RWPE2 (cell line): ENCODE results near the gene EFNA2.

ENCODE experiments used
- ATAC-seq: fragments of 200-7000 bp; cut with Tn5 transposase; 3 replicates; pipeline ENCODE4 v1.9.1; 2021; ENCODE audit warnings: low read depth
- DNase-seq: peaks from one replicate; pipeline ENCODE4 v3.0.0-alpha.2; 2020; ENCODE audit warnings: low spot score
- H3K27ac ChIP-seq: fragments of 450-650 bp; 2 replicates; pipeline ENCODE4 v1.5.1; 2017; ENCODE audit warnings: mild to moderate bottlenecking; ENCODE audit not compliant: poor library complexity, severe bottlenecking
- H3K27me3 ChIP-seq: fragments of 250-450 bp; sonication (Bioruptor Pico); 2 replicates; pipeline ENCODE4 v1.5.1; 2021; ENCODE audit warnings: mild to moderate bottlenecking, moderate library complexity; ENCODE audit not compliant: insufficient read depth, poor library complexity, severe bottlenecking
- H3K36me3 ChIP-seq: fragments of 250-450 bp; sonication (Bioruptor Pico); 2 replicates; pipeline ENCODE4 v1.5.1; 2020; ENCODE audit warnings: low read depth, mild to moderate bottlenecking, moderate library complexity
- H3K4me1 ChIP-seq: fragments of 250-450 bp; sonication (Bioruptor Pico); 2 replicates; pipeline ENCODE4 v1.5.1; 2021; ENCODE audit warnings: mild to moderate bottlenecking, moderate library complexity; ENCODE audit not compliant: insufficient read depth, poor library complexity, severe bottlenecking
- H3K4me3 ChIP-seq: fragments of 250-450 bp; sonication (Bioruptor Pico); 2 replicates; pipeline ENCODE4 v1.5.1; 2021; ENCODE audit warnings: mild to moderate bottlenecking, moderate library complexity; ENCODE audit not compliant: severe bottlenecking
- H3K9me3 ChIP-seq: fragments of 250-450 bp; sonication (Bioruptor Pico); 2 replicates; pipeline ENCODE4 v1.5.1; 2021; ENCODE audit warnings: mild to moderate bottlenecking, moderate library complexity; ENCODE audit not compliant: severe bottlenecking
- TF ChIP-seq, protein P1 (sequence below): fragments of 450-650 bp; IDR thresholded peaks from one replicate; pipeline ENCODE4 v1.5.1; 2017; ENCODE audit warnings: mild to moderate bottlenecking, moderate library complexity; ENCODE audit not compliant: poor library complexity, severe bottlenecking

EFNA2 gene

DNA sequence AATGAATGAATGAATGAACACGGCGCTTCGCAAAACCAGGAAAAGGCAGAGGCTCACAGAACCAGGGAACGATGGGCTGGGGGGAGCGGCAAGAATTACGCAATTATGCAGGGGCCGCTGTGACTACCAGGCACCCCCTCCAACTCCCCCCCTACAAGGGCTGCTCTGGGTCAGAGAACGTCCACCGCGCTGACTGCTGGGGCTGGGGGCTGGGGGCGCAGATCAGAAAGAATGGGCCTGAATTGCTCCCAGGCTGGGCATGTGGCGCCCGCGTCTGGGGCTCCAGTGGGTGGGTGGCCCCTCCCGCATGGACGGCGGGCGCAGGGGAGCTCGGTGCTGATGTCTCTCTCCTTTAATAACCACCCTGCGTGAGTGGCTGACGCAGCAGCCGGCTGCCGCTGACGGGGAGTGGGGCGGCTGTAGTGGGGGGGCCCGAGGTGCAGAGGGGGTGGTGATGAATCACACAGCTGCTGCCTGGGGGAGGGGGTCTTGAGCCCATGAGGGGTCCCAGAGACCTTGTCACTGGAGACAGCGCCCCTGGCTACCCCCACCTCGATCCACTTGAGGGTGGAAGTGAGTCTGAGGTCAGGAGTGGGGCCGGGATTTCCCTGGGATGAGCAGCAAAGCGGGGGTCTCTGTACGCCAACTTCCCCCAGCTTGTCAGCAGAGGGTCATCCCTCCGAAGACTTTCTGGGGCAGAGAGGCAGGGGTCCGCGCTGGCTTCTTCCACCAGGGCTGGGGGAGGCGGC, 18.0 kb upstream of the EFNA2 start:
- ATAC-seq (no peak), DNase-seq (no peak)
- TF ChIP-seq, protein P1, sequence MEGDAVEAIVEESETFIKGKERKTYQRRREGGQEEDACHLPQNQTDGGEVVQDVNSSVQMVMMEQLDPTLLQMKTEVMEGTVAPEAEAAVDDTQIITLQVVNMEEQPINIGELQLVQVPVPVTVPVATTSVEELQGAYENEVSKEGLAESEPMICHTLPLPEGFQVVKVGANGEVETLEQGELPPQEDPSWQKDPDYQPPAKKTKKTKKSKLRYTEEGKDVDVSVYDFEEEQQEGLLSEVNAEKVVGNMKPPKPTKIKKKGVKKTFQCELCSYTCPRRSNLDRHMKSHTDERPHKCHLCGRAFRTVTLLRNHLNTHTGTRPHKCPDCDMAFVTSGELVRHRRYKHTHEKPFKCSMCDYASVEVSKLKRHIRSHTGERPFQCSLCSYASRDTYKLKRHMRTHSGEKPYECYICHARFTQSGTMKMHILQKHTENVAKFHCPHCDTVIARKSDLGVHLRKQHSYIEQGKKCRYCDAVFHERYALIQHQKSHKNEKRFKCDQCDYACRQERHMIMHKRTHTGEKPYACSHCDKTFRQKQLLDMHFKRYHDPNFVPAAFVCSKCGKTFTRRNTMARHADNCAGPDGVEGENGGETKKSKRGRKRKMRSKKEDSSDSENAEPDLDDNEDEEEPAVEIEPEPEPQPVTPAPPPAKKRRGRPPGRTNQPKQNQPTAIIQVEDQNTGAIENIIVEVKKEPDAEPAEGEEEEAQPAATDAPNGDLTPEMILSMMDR, result no peak
- Histone ChIP-seq H3K36me3 (peaks cover 28% of the 10 kb centered on the region), H3K4me1 (peaks cover 7% of the 10 kb centered on the region), H3K27ac (peak overlapping the region; percentile 97), H3K9me3 (no peaks in the 10 kb centered on the region), H3K4me3 (peak overlapping the region; percentile 33), H3K27me3 (no peaks in the 10 kb centered on the region)

DNA sequence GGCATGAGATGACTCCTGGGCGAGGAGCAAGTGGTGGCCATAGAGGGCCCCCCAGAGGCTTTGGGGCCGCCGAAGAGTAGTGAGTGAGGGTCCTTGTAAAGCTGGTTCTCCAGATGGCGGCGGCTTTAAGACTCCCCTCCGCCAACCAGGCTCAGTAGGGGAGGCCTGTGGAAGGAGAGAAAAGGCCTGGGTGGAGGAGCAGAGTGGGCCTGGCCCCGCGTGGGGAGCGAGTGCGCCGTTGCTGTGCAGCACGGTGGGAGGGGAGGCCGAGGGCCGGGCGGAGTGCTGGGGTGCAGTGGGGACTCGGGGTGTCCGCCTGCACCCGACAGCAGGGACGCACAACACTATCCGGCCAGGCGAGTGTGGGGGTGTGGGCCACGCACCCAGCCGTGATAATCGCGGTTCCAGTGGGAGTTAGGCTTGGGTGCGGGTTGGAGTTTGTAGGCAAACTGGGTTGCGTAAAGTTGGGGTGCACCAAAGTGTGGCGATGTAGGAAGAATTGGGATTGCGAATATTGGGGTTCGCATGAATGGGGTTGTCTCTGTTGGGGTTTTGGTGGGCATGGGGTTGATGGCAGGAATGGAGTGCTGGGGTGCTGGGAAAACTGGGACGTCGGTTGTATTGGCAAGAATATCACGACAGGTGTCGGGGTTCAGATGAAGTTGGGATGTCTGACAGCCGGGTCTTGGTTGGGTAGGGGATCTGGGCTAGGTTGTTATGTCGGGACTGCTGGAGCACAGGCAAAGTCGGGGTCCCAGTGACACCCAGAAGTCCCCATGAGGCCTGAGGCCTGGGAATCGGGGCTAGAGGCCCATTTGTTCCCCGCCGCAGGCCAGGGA, 17.2 kb upstream of the EFNA2 start:
- Histone ChIP-seq H3K27me3 (no peaks in the 10 kb centered on the region), H3K36me3 (peaks cover 36% of the 10 kb centered on the region), H3K27ac (peak overlapping the region; percentile 97), H3K4me3 (no peak overlapping the region), H3K4me1 (peaks cover 7% of the 10 kb centered on the region), H3K9me3 (no peaks in the 10 kb centered on the region)
- no peak for ATAC-seq
- DNase-seq, result no peak
- TF ChIP-seq, protein P1, result no peak

DNA sequence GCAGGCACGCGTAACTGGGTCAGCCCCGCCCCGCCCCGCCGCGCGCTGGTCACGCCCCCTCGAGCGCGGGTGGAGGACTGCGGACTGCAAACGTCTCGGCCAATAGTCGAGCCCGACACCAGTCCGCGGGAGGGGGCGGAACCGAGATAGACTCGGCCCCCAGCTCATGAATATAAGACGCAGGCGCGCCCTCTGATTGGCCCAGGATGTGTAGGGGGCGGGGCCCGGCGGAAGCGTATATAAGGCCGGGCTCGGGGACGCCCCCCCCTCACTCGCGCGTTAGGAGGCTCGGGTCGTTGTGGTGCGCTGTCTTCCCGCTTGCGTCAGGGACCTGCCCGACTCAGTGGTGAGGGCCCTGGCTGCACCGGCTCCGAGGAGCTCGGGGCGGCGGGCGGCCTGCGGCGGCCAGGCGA, 16.6 kb upstream of the EFNA2 start, which contains the start of gene CIRBP:
Gene CIRBP, plus strand, starts transcription at position 268 of the 413 bp plus-strand sequence. CDS start 1,602 bp downstream, outside the sequence.
- Histone ChIP-seq H3K4me3 (peak within 1 kb of the TSS; percentile 82), H3K9me3 (no peaks in the 10 kb centered on the region), H3K27ac (peak within 1 kb of the TSS; percentile 97), H3K4me1 (peaks cover 9% of the 10 kb centered on the region), H3K36me3 (peaks cover 42% of the 10 kb centered on the region), H3K27me3 (no peaks in the 10 kb centered on the region)
- DNase-seq, result peak; percentile 98
- peak; percentile 57 for ATAC-seq
- TF ChIP-seq, protein P1, result no peak

- no peak for DNase-seq
- ATAC-seq, result peak; percentile 2; the same call in 2 of the 3 replicates
- peak overlapping the region; percentile 82 for H3K4me3 ChIP-seq
- H3K9me3 ChIP-seq, result no peaks in the 10 kb centered on the region
- H3K27me3 ChIP-seq, result no peaks in the 10 kb centered on the region
- peak overlapping the region; percentile 97 for H3K27ac ChIP-seq
- peaks cover 48% of the 10 kb centered on the region for H3K36me3 ChIP-seq
- H3K4me1 ChIP-seq, result peaks cover 11% of the 10 kb centered on the region
- TF ChIP-seq, protein P1, result no peak
Measured at GRCh38 chr19:1269478-1270212, 16.0 kb upstream of the EFNA2 start.
